Cardiac muscle cell (in vitro differentiated cells and primary cell): ENCODE results near the gene RAD51. TPM values are rescaled to one million over a fixed set of nuclear protein-coding genes. Genes with fewer than 3 reads are reported as not detected.
"Not testable (repeated sequence)": the region's sequence is repeated elsewhere in the genome, so short reads cannot be mapped to it uniquely, and the experiment has no call there.

Source experiments
- DNase-seq, 2 donors: peaks; one replicate each; pipeline versions ENCODE4 v3.0.0 to v3.0.0-alpha.2; 2010 to 2017; ENCODE audit warnings: low read depth in 1 of 2, low spot score in 1 of 2
- H3K27ac ChIP-seq: fragments of 200-600 bp; sonication (generic); 2 replicates; pipeline ENCODE4 v1.5.1; 2016
- H3K27me3 ChIP-seq: fragments of 200-600 bp; sonication (generic); 2 replicates; pipeline ENCODE4 v1.6.0; 2016; ENCODE audit warnings: control low read depth
- H3K36me3 ChIP-seq: fragments of 200-600 bp; sonication (generic); 2 replicates; pipeline ENCODE4 v1.5.1; 2016; ENCODE audit warnings: control low read depth
- H3K4me1 ChIP-seq: fragments of 200-600 bp; sonication (generic); 2 replicates; pipeline ENCODE4 v1.8.1; 2017; ENCODE audit warnings: low read depth, mild to moderate bottlenecking, mixed run types
- H3K4me3 ChIP-seq: fragments of 200-600 bp; sonication (generic); 2 replicates; pipeline ENCODE4 v1.5.1; 2016; ENCODE audit warnings: mild to moderate bottlenecking
- H3K9me3 ChIP-seq: fragments of 200-600 bp; sonication (generic); 2 replicates; pipeline ENCODE4 v1.5.1; 2017; ENCODE audit warnings: low read depth, mild to moderate bottlenecking, control low read depth
- polyA plus RNA-seq: library from polyadenylated mRNA; unstranded; fragments of >200 nt; fragmentation: Nextera tagmentation; extraction: Ambion mirVana; gene quantifications from 2 replicates; pipeline ENCODE4 v1.2.1, GENCODE V29; 2016
- total RNA-seq: library from RNA; depleted of rRNA; stranded (reverse); fragments of >200 nt; gene quantifications from 2 replicates; pipeline ENCODE4 v1.2.3, GENCODE V29; 2016
- TF ChIP-seq, protein P1 (sequence below): IDR thresholded peaks from 2 replicates; pipeline ENCODE4 v1.5.1; 2012; ENCODE audit warnings: low read depth, mild to moderate bottlenecking, low read length

Gene RAD51
- 6.0 and 6.2 TPM in 2 replicates for total RNA-seq
- 10.6 and 17.5 TPM in 2 replicates for polyA plus RNA-seq

DNA sequence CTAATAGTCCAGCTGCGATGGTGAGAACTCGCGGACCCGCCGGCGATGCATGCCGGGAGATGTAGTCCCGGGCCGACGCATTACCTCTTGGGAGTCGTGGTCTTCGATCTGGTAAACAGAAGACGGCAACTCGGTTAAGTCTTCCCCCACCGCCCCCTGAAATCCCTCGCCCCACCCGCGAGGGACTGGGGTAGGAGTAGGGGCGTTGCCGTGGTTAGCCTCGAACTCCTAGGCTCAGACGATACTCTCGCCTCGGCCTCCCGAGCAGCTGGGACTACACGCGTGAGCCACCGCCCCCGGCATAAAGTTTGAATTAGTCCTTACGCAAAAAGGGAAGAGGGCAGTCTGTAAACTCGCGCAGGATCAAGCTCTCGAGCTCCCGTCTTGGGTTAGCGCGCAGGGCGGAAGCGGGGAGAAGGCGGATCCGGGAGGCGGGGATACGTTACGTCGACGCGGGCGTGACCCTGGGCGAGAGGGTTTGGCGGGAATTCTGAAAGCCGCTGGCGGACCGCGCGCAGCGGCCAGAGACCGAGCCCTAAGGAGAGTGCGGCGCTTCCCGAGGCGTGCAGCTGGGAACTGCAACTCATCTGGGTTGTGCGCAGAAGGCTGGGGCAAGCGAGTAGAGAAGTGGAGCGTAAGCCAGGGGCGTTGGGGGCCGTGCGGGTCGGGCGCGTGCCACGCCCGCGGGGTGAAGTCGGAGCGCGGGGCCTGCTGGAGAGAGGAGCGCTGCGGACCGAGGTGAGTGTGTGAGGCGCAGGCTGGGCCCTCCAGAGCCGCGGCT, at the start of gene RAD51:
Gene RAD51, plus strand, starts transcription at position 487 of the 781 bp plus-strand sequence. CDS start 3,585 bp downstream, outside the sequence.
- TF ChIP-seq, protein P1, sequence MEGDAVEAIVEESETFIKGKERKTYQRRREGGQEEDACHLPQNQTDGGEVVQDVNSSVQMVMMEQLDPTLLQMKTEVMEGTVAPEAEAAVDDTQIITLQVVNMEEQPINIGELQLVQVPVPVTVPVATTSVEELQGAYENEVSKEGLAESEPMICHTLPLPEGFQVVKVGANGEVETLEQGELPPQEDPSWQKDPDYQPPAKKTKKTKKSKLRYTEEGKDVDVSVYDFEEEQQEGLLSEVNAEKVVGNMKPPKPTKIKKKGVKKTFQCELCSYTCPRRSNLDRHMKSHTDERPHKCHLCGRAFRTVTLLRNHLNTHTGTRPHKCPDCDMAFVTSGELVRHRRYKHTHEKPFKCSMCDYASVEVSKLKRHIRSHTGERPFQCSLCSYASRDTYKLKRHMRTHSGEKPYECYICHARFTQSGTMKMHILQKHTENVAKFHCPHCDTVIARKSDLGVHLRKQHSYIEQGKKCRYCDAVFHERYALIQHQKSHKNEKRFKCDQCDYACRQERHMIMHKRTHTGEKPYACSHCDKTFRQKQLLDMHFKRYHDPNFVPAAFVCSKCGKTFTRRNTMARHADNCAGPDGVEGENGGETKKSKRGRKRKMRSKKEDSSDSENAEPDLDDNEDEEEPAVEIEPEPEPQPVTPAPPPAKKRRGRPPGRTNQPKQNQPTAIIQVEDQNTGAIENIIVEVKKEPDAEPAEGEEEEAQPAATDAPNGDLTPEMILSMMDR = no peak
- Histone ChIP-seq H3K27ac (peak within 1 kb of the TSS; percentile 93), H3K4me1 (no peaks in the 10 kb centered on the region), H3K27me3 (no peaks in the 10 kb centered on the region), H3K36me3 (no peaks in the 10 kb centered on the region), H3K4me3 (peak within 1 kb of the TSS; percentile 59), H3K9me3 (no peaks in the 10 kb centered on the region)
- DNase-seq = peak; percentile 96

DNA sequence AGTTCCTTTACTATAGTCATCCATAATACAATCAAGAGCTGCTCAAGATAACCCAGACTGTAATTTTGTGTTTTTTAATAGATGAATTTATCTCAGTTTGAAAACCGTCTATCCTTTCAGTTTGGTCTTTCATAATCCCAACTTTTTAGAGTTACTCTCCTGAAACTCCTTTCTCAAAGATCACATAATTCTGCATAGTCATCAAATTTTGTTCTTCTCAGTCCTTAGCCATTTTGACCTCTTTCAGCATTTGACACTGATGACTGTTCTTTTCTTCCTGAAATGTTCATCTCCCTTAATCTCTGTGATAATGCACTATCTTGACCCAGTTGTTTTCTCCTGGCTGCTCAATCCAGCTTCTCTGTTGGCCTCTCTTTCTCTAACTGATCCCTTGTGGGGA, 47.5 kb upstream of the RAD51 start:
- no peak overlapping the region for H3K27ac ChIP-seq
- no peak overlapping the region for H3K4me3 ChIP-seq
- no peaks in the 10 kb centered on the region for H3K4me1 ChIP-seq
- H3K9me3 ChIP-seq = no peaks in the 10 kb centered on the region
- H3K36me3 ChIP-seq = no peaks in the 10 kb centered on the region
- no peaks in the 10 kb centered on the region for H3K27me3 ChIP-seq
- DNase-seq = no peak
- TF ChIP-seq, protein P1 = no peak

DNA sequence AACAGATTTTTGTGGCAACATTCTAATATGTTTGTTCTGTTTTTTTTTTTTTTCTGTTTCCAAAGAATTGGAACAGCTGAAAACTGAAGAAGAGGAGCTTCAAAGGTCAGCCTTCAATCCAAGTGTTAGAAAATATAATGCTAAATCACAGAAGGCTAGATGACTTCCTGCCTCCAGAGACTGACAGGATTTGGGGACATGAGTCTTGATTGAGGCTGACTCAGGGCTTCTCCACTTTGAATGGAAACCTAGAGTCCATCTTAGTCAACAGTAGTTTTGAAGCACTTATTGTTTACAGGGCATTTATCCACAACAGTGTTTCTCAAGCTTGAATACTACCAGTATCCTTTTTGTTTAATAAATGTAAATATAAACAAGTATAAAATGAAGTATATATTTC, 44.5 kb upstream of the RAD51 start:
- Histone ChIP-seq H3K27ac (no peak overlapping the region), H3K27me3 (no peaks in the 10 kb centered on the region), H3K4me3 (no peak overlapping the region), H3K36me3 (no peaks in the 10 kb centered on the region), H3K9me3 (no peaks in the 10 kb centered on the region), H3K4me1 (no peaks in the 10 kb centered on the region)
- TF ChIP-seq, protein P1 = no peak
- DNase-seq = no peak

DNA sequence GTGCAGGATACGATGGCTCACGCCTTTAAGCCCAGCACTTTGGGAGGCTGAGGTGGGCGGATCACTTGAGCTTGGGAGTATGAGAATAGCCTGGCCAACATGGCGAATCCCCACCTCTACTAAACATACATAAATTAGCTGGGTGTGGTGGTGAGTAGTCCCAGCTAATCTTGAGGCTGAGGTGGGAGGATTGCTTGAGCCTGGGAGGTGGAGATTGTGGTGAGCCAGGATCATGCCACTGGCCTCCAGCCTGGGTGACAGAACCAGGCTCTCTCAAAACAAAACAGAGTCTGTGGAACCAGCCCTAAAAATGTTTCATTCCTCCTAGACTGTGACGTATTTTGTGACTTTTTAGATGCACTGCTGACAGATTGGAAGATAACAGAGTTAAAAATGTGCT, 34.3 kb upstream of the RAD51 start:
- Histone ChIP-seq H3K27me3 (no peaks in the 10 kb centered on the region), H3K27ac (no peak overlapping the region), H3K9me3 (no peaks in the 10 kb centered on the region), H3K4me3 (no peak overlapping the region), H3K36me3 (no peaks in the 10 kb centered on the region), H3K4me1 (no peaks in the 10 kb centered on the region)
- TF ChIP-seq, protein P1 = no peak
- DNase-seq = peak in 1 of 2 donors; percentile 0

DNA sequence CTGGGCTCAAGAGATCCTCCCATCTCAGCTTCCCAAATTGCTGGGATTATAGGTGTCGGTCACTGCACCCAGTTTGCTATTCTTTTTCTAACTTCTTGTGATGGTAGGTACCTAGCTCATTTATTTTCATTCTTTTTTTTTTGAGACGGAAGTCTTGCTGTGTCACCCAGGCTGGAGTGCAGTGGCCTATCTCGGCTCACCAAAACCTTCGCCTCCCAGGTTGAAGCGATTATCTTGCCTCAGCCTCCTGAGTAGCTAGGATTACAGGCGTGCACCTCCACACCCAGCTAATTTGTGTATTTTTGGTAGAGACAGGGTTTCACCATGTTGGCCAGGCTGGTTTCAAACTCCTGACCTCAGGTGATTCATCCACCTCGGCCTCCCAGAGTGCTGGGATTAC, 30.1 kb upstream of the RAD51 start:
- TF ChIP-seq, protein P1 = no peak
- Histone ChIP-seq H3K4me1 (no peaks in the 10 kb centered on the region), H3K9me3 (no peaks in the 10 kb centered on the region), H3K4me3 (no peak overlapping the region), H3K36me3 (no peaks in the 10 kb centered on the region), H3K27me3 (no peaks in the 10 kb centered on the region), H3K27ac (no peak overlapping the region)
- no peak for DNase-seq

DNA sequence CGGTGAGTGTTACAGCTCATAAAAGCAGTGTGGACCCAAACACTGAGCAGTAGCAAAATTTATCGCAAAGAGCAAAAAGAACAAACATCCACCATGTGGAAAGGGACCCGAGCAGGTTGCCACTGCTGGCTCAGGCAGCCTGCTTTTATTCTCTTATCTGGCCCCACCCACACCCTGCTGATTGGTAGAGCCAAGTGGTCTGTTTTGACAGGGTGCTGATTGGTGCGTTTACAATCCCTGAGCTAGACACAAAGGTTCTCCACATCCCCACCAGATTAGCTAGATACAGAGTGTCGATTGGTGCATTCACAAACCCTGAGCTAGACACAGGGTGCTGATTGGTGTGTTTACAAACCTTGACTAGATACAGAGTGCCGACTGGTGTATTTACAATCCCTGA, 18.7 kb upstream of the RAD51 start:
- H3K36me3 ChIP-seq, H3K4me1 ChIP-seq, H3K27me3 ChIP-seq, H3K27ac ChIP-seq, H3K9me3 ChIP-seq, H3K4me3 ChIP-seq, DNase-seq: not testable (repeated sequence)

DNA sequence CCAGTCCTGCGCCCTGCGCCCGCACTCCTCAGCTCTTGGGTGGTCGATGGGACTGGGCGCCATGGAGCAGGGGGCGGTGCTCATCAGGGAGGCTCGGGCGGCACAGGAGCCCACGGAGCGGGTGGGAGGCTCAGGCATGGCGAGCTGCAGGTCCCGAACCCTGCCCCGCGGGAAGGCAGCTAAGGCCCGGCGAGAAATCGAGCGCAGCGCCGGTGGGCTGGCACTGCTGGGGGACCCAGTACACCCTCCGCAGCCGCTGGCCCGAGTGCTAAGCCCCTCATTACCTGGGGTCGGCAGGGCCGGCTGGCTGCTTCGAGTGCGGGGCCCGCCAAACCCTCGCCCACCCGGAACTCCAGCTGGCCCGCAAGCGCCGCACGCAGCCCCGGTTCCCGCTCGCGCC, 18.1 kb upstream of the RAD51 start:
- H3K9me3 ChIP-seq, H3K27me3 ChIP-seq, H3K27ac ChIP-seq, H3K36me3 ChIP-seq, H3K4me1 ChIP-seq, DNase-seq, H3K4me3 ChIP-seq: not testable (repeated sequence)
